GM18526 (cell line): ENCODE data around the gene PTTG1IP.

Experiments used
- POLR2A ChIP-seq: IDR thresholded peaks from 3 replicates; pipeline ENCODE4 v1.6.1; 2011; ENCODE audit not compliant: insufficient read length; ENCODE audit errors: extremely low read depth

PTTG1IP gene

DNA sequence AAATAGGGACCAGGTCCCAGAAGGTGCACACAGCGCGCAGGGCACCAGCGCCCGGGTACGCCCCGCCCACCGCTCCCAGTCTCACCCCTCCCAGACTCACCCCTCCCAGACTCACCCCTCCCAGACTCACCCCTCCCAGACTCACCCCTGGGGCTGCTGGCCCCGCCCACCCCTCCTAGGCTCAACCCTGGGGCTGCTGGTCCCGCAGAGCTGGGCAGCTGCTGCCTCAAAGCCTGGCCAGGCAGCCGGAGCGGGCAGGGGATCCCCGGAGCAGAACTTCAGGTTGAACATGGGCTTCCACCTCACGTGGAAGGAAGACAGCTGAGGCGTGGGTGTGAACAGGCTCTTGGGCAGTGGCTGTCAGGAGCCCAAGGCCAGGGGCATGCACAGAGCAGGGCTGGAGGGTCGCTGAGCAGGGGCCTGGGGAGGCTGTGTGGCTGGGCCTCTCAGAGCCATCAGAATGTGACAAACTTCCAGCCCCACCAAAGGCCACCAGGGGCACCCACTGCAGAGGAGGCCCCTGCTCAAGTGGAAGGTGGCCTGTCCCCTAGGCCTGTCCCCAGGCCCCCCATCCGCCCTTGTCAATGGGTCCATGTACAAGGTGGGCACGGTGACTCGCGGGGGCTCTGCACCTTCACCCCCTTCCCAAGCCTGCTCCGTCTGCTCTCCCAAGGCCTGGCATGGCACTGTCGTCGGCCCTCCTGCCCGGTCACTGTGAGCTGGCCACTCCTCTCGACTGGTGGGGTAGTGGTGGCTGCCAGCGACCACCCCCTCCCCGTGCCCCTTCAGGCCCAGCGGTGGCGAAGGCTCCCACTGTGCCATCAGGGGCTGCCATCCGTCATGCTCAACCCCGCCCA is 35.2 kb downstream of the PTTG1IP start:
- no peak for TF ChIP-seq POLR2A

DNA sequence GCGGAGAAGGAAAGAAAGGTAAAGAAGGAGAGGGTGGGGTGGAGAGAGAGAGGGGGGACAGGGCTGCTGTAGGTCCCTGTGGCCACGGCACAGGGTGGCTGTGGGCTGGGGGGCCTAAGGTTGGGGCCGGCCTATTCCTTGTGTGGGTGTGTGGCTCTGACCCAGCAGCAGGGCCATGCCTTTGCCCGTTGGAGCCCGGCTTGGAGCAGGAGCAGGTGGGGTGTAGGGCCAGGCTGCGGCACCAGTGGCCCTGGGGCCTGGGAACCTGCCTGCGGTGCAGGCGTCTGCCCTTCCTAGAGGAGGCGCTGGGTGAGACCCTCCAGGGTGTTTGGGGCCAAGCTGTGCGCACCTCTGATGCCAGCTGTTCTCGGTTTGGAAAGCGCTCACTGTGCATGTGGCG is 36.0 kb downstream of the PTTG1IP start:
- TF ChIP-seq POLR2A = no peak

DNA sequence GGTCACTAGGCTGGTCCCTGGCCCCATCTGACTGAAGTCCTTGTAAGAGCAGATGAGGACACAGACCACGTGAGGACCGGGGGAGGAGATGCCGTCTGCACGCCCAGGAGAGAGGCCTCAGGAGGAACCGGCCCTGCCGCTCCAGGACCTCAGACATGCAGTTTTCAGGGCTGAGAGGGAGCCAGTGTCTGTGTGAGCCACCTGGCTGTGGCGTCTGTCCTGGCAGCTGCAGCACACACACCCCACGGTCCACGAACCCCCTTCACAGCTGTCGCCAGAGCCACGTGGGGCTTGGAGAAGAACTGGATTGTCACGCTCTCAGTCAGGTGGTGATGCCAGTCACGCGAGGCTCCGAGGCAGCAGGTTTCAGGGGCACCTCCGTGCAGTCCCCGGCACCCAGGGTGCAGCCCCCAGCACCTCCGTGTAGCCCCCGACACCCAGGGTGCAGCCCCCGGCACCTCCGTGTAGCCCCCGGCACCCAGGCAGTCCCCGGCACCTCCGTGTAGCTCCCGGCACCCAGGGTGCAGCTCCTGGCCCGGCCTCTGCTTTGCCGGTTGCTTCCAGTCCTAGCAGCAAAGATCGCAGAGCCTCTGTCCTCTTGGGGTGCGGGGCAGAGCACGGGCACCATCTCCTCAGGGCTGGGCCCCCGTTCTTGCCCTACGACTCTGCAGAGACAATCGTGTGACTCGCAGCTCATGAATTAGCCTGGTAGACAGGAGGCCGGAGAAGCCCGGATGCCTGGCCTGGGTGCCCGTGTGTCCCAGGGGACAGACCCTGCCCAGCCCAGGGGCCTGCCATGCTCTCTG is 36.6 kb downstream of the PTTG1IP start:
- TF ChIP-seq POLR2A = no peak

DNA sequence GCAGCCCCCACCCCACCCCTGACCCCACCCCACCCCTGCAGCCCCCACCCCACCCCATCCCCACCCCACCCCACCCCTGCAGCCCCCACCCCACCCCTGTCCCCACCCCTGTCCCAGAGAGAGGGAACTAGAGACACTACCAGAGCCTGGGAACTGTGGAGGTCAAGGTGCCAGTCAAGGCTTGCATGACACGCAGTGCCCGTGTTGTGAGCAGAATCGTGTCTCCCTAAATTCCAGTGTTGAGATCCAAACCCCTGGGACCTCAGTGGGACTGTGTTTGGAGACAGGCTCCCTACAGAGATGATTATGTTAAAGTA is 37.2 kb downstream of the PTTG1IP start:
- TF ChIP-seq POLR2A = no peak

DNA sequence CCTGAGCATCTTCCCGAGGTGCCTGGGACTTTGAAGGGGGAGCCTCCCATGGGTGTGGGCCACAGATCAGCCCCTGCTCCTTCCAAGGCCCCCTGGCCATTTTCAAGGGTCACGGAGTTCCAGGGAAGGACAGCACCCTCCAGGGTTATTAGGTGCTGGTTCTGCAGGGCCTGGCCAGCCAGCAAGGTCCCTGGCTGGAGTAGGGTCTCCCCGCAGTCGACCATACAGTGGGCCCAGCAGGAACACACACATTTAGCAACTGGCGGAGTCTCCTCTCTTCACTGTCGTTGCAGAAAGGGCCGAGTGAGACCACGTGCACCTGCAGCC is 37.9 kb downstream of the PTTG1IP start:
- TF ChIP-seq POLR2A = no peak

DNA sequence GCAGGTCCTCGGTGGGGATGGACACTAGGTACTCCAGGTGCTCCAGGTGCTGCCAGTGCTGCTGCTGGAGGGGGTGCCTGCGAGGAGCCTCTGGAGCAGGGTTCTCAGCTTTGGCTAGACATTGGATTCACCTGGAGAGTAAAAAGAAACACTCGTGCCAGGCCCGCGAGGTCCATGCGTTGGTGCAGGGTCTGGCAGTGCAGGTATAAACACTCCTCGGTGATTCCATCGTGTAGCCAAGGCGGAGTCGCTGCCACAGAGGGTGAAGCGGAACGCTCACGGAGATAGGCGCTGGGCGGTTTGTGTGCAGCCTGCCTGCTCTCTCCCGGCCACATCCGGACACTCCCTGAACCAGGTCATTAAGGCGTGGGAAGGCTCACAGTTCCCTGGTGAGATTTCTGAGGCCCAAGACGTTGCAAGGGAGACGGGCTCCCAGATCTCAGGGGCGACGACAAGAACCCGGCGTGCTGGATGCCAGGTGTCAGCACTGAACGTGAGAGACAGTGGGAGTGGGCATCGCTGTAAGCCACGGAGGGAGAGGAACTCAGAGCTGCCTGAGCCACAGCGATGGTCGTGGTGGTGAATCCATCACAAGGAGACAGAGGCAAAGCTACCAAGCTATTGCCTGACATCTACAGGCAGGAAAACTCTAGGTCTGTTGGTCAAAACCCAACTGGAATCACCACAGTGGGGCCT is 38.4 kb downstream of the PTTG1IP start:
- no peak for TF ChIP-seq POLR2A

DNA sequence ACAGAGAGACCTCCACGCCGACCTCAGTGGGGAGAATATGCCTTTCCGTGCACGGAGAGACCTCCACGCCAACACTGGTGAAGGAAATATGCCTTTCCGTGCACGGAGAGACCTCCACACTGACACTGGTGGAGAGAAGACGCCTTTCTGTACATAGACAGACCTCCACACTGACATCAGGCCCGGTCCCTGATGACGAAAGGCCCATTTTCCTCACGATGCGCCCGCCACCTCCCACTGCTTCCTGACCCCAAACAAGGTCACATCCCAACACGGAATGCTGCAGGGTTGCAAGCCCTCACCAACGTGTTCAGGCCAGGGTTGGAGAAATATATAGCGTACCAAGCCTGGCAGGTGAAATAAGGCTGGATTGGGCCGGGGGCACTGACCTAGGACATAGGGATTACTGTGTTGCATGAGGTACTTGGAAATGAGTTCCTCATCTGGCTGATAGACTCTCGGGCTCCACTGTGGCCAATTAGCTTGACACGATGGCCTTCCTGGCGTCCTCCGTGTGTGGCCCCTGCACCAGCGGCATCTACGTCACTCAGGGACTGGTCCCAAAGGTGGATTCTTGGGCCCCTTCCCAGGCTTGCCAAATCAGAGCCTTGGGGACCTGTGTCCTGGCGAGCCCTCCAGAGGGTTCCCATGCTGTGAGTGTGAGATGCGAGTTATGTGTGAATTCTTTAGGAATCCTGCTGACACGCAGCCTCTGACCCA is 39.1 kb downstream of the PTTG1IP start:
- TF ChIP-seq POLR2A = no peak

DNA sequence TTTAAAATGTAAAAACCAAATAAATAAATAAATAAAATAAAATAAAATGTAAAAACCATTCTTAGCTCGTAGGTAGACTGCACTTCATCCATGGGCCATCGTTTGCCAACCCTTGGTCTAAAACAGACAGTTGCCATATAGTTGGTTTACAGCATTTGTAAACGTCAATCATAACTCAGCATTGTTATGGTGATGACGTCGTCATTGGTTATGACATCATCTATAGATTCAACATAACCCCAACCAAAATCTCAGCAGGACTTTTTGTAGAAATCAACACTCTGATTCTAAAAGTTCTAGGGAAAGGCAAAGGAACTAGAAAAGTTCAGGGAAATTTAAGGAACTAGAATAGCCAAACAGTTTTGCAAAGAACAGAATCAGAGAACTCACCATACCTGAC is 39.8 kb downstream of the PTTG1IP start:
- TF ChIP-seq POLR2A = no peak

DNA sequence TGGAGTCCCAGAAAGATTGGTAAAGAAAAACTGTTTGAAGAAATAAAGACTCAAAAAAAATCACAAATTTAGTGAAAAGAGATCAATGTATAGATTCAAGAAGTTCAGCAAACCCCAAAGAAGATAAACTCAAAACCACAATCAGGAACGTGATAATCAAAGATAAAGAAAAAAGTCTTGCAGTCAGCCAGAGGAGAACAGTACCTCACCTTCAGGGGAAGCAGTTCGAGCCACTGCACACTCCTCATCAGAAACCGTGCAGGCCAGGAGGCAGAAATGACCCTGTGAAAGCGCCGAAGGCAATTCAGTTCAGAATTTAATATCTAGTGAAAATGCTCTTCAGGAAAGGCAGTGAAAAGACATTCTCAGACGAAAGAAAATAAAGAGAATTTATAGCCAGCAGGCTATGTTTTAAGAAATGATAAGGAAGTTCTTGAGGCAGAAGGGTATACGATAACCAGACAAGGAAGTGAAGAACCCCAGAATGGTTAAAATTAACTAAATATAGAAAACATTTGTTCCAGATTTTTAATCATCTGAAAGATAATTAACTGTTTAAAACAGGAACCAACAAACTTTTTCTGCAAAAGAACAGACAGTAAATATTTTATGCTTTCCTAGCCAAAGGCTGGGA is 42.1 kb downstream of the PTTG1IP start:
- TF ChIP-seq POLR2A = no peak

DNA sequence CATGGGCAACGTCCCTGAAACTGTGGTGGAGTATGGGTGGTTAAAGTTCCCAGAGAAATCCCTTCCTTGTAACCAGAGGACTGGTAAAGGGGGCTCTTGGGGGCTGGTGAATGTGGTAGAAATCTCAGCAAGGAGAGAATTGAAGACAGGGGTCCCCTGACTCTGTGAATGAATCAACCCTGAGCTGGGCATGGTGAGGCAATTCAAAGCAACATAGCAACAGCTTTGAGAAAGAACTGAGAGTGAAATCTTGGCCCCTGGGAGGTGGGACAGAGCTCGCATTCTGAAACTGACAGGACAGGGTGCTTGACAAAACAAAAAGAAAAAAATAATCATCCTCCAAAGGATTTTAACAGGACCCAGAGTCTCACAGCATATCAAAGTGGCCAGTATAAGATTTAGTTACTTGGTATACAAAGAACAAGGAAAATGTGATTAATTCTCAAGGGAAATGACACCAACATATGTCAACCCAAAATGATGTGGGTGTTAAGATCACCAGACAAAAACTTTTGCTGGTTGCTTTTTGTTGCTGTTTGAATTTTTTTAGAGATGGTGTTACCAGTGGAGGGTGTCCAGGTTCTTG is 43.9 kb downstream of the PTTG1IP start:
- TF ChIP-seq POLR2A = no peak

DNA sequence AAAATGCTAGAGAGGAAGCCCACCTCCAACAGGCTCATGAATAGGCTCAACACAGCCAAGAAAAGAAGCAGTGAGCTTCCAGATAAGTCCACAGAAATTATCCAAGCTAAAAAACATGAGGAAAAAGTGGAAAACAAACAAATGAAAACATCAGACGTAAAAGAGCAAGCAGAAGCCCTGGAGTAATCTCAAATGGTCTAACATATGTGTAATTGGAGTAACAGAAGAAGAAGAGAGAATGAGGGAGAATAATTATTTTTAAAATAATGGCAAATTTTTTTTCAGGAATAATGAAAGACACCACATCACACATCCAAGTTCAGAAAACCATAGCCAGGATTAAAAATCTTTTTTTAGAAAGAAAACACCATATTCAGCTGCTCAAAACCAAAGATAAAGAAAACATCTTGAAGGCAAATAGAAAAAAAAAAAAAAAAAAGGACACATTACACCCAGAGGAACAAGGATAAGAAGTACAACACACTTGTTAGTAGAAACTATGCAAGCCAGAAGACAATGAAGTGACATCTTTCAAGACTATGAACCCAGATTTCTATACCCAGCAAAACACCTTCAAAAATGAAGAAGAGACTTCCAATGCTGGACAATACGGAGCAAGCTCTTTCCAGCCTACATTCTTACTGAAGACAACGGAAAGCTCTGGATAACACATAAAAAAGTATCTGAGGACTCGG is 45.0 kb downstream of the PTTG1IP start:
- no peak for TF ChIP-seq POLR2A

DNA sequence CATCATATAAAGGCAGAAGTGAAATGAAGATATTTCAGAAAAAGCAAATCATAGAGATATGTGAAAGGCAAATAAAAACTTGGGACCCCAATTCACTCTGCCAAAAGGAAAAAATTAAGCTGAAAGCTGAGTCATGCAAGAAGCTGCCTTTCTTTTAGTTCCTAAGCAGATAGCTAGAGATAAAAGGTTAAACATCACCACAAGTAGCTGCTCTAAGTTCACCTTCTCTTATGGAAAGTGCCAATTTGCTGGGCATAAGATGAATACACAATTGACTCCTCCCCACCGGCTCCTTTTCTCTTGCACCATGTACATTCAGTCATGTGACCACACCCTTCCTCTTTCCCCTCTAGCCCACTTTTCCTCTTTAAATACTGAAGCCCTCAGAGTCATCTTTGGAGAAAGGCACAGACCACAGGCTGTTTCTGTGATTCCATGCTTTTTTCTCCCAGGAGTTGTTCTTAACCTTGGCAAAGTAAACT is 50.3 kb downstream of the PTTG1IP start:
- no peak for TF ChIP-seq POLR2A

DNA sequence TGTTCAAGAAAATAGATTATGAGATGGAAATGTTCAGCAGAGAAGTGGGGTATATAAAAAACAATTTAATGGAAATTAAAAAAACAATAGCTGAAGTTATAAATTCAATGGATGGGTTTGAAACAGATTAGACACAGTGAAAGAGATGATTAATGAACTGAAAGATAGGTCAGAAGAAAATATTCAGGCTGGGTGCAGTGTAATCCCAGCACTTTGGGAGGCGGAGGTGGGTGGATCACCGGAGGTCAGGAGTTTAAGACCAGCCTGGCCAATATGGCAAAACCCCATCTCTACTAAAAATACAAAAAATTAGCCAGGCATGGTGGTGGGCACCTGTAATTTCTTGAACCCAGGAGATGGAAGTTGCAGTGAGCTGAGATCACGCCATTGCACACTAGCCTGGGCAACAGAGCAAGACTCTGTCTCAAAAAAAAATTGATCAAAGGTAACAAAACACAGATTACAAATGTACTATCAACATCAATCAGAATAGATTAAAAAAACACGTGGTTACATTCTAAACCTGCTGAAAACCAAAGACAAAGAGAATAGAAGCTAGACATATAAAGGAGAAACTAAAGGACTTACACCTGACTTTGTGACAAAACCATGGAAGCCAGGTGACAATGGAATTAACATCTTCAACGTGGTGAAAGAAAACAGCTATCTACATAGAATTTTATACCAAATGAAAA is 50.9 kb downstream of the PTTG1IP start:
- TF ChIP-seq POLR2A = no peak
